Astrocyte of the spinal cord (primary cell): ENCODE results near the gene SPNS2.

ENCODE experiments used
- DNase-seq: peaks from one replicate; pipeline ENCODE4 v3.0.0; 2011; ENCODE audit warnings: low read depth, low spot score
- H3K4me3 ChIP-seq: 2 replicates; pipeline ENCODE4 v1.5.1; 2011; ENCODE audit warnings: low read depth, mild to moderate bottlenecking, low read length, moderate library complexity
- CTCF ChIP-seq: IDR thresholded peaks from 2 replicates; pipeline ENCODE4 v1.5.1; 2012; ENCODE audit warnings: low read depth, mild to moderate bottlenecking, low read length, inconsistent platforms
- in situ Hi-C: cut with HindIII; loops from 2 replicates; pipeline ENCODE4 v1.10.0; 2017; ENCODE audit warnings: low sequenced_read_pairs

SPNS2 gene

GRCh38 chr17:4480929-4481898 lies 17.5 kb upstream of the SPNS2 start:
- DNase-seq, result no peak
- TF ChIP-seq CTCF, result no peak
- H3K4me3 ChIP-seq, result no peak overlapping the region
- in situ Hi-C loops, result no loop called here

- no peak overlapping the region for H3K4me3 ChIP-seq
- DNase-seq, result no peak
- in situ Hi-C loops, result no loop called here
- no peak for TF ChIP-seq CTCF
Measured at GRCh38 chr17:4482338-4483011, 16.2 kb upstream of the SPNS2 start.

- no peak for DNase-seq
- H3K4me3 ChIP-seq, result no peak overlapping the region
- in situ Hi-C loops, result no loop called here
- TF ChIP-seq CTCF, result no peak
Measured at GRCh38 chr17:4483012-4483840, 15.5 kb upstream of the SPNS2 start.

DNA sequence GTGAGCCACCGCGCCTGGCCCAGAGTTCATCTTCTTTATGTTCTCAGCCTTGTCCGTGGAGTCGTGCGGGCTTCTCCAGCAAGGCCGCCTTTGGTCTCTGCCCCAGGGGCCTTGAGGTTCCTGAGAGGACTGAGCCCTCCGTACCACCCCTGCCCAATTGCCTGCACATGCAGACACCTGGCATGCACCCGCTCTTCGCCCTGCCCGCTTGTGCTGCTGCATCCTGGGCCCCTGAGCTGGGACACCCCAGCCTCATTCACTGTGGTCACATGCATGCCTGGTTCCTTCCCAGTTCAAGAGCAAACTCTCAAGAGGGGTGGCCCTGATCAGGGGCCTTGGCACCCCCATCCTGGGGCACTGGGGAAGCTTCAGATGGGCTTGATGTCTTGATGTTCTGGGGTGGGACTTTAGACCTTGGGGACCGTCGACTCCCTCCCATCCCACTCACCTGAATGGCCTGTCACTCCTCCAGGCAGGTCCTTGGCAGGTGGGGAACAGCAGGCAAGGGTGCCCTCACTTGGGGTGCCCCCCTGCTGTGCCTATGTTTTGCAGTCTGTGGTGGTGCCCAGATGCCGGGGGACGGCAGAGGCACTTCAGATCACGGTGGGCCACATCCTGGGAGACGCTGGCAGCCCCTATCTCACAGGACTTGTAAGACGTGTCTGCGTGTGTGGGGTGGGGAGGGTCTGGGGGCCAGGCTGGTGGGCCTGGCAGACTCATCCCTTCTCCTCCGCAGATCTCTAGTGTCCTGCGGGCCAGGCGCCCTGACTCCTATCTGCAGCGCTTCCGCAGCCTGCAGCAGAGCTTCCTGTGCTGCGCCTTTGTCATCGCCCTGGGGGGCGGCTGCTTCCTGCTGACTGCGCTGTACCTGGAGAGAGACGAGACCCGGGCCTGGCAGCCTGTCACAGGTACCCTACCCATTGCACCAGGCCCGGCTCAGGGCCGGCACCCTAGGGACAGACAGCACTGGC lies 12.7 kb upstream of the SPNS2 start:
- in situ Hi-C loops, result no loop called here
- no peak overlapping the region for H3K4me3 ChIP-seq
- no peak for TF ChIP-seq CTCF
- DNase-seq, result no peak

DNA sequence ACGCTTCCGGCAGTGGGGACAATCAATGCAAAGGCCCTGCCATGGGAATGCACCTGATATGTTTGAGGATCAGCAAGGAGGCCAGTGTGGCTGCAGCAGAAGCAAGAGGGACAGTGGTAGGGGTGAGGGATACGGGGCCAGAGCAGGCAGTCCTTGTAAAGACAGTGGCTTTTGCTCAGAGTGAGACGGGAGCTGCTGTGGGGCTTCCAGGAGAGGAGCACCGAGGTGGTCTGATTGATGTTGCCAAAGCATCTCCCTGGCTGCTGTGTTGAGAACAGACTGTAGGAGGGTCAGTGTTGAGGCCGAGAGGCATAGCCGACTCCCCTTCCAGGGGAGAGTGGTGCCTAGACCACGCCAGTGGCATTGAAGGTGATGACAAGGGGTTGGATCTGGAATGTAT lies 11.4 kb upstream of the SPNS2 start:
- TF ChIP-seq CTCF, result no peak
- DNase-seq, result no peak
- H3K4me3 ChIP-seq, result no peak overlapping the region
- in situ Hi-C loops, result no loop called here
